Breast epithelium (tissue), 4 donors: ENCODE measurements around the gene CTNNA3. TPM values are rescaled to one million over a fixed set of nuclear protein-coding genes. Genes with fewer than 3 reads are reported as not detected.

Source experiments
- DNase-seq, 2 donors: peaks; one replicate each; pipeline ENCODE4 v3.0.0-alpha.2; 2019; ENCODE audit warnings: low spot score in 2 of 2
- H3K27ac ChIP-seq, 2 donors: fragments of 200-600 bp; sonication (generic) in 1 of 2; one replicate each; pipeline ENCODE4 v1.5.1; 2016 to 2019; ENCODE audit warnings: mild to moderate bottlenecking in 1 of 2
- H3K27me3 ChIP-seq, 2 donors: fragments of 200-600 bp; sonication (generic) in 1 of 2; one replicate each; pipeline versions ENCODE4 v1.5.1 to v1.6.0; 2017 to 2019; ENCODE audit warnings: control low read depth in 1 of 2, mild to moderate bottlenecking in 1 of 2
- H3K36me3 ChIP-seq: fragments of 200-600 bp; one replicate; pipeline ENCODE4 v1.5.1; 2019
- H3K4me1 ChIP-seq, 2 donors: fragments of 200-600 bp; sonication (generic); one replicate each; pipeline ENCODE4 v1.5.1; 2016 to 2019; ENCODE audit warnings: control low read depth in 1 of 2
- H3K4me3 ChIP-seq, 3 donors: fragments of 200-600 bp; sonication (generic); 1 replicate in 2 of 3; 2 replicates in 1 of 3; pipeline ENCODE4 v1.5.1; 2016 to 2019; ENCODE audit warnings: mild to moderate bottlenecking in 3 of 3, moderate library complexity in 2 of 3
- H3K9me3 ChIP-seq, 2 donors: fragments of 200-600 bp; sonication (generic) in 1 of 2; one replicate each; pipeline ENCODE4 v1.5.1; 2016 to 2019; ENCODE audit warnings: control low read depth in 1 of 2
- CTCF ChIP-seq, 3 donors: fragments of 450-650 bp; IDR thresholded peaks; one replicate each; pipeline ENCODE4 v1.5.1; 2016 to 2017; ENCODE audit warnings: antibody characterized with exemption in 3 of 3, mild to moderate bottlenecking in 3 of 3, moderate library complexity in 3 of 3
- POLR2A ChIP-seq: fragments of 450-650 bp; IDR thresholded peaks from one replicate; pipeline ENCODE4 v1.6.1; 2016; ENCODE audit warnings: antibody characterized with exemption, mild to moderate bottlenecking, moderate library complexity
- POLR2AphosphoS5 ChIP-seq, 3 donors: sonication (generic); formaldehyde crosslinking; IDR thresholded peaks; one replicate each; pipeline ENCODE4 v1.6.1; 2017; ENCODE audit warnings: antibody characterized with exemption in 3 of 3
- intact Hi-C: fragments of 100-400 bp; cut with DNase I; formaldehyde crosslinking; loops from one replicate; pipeline ENCODE4 v1.15.1; 2023; ENCODE audit warnings: low total_unique reads
- total RNA-seq, 3 donors: library from RNA; depleted of rRNA; stranded (reverse); fragments of >200 nt; gene quantifications; one replicate each; pipeline ENCODE4 v1.1.0, GENCODE V29; 2016

CTNNA3 gene
- total RNA-seq, 3 donors from 2014 or later, result 0.33 to 1.1 (median 0.59) TPM

GRCh38 chr10:66321723-66322665 is 1374.0 kb downstream of the CTNNA3 start:
- Histone ChIP-seq H3K36me3 (no peaks in the 10 kb centered on the region), H3K27me3 (no peaks in the 10 kb centered on the region), H3K27ac (peak overlapping the region; percentile 29 to 71), H3K9me3 (no peaks in the 10 kb centered on the region), H3K4me1 (no peaks in the 10 kb centered on the region), H3K4me3 (no peak overlapping the region)
- no peak for TF ChIP-seq POLR2A
- no peak for TF ChIP-seq POLR2AphosphoS5 (IDR thresholded peaks at IDR 0.05)
- no peak for TF ChIP-seq CTCF (IDR thresholded peaks at IDR 0.05)
- intact Hi-C loops, result no loop called here
- DNase-seq, result peak in 1 of 2 donors; percentile 24

- DNase-seq, result no peak
- H3K9me3 ChIP-seq, result no peaks in the 10 kb centered on the region
- no peaks in the 10 kb centered on the region for H3K27me3 ChIP-seq
- no peak overlapping the region for H3K27ac ChIP-seq
- intact Hi-C loops, result no loop called here
- H3K4me3 ChIP-seq, result no peak overlapping the region
- no peaks in the 10 kb centered on the region for H3K36me3 ChIP-seq
- TF ChIP-seq POLR2A (no peak), CTCF (IDR thresholded peaks at IDR 0.05) (no peak), POLR2AphosphoS5 (IDR thresholded peaks at IDR 0.05) (no peak)
- no peaks in the 10 kb centered on the region for H3K4me1 ChIP-seq
These were observed 1377.2 kb downstream of the CTNNA3 start for GRCh38 chr10:66318761-66319160.

GRCh38 chr10:66307826-66308225 is 1388.2 kb downstream of the CTNNA3 start:
- intact Hi-C loops, result no loop called here
- Histone ChIP-seq H3K36me3 (no peaks in the 10 kb centered on the region), H3K27me3 (no peaks in the 10 kb centered on the region), H3K4me3 (no peak overlapping the region), H3K4me1 (no peaks in the 10 kb centered on the region), H3K27ac (no peak overlapping the region), H3K9me3 (no peaks in the 10 kb centered on the region)
- no peak for DNase-seq
- TF ChIP-seq POLR2AphosphoS5 (IDR thresholded peaks at IDR 0.05) (no peak), CTCF (IDR thresholded peaks at IDR 0.05) (no peak), POLR2A (no peak)

- Histone ChIP-seq H3K36me3 (no peaks in the 10 kb centered on the region), H3K4me3 (no peak overlapping the region), H3K4me1 (no peaks in the 10 kb centered on the region), H3K27me3 (no peaks in the 10 kb centered on the region), H3K27ac (no peak overlapping the region), H3K9me3 (no peaks in the 10 kb centered on the region)
- intact Hi-C loops, result no loop called here
- TF ChIP-seq POLR2AphosphoS5 (IDR thresholded peaks at IDR 0.05) (no peak), CTCF (IDR thresholded peaks at IDR 0.05) (no peak), POLR2A (no peak)
- DNase-seq, result no peak
These were observed 1394.9 kb downstream of the CTNNA3 start for GRCh38 chr10:66301078-66301477.

GRCh38 chr10:66295602-66296001 is 1400.4 kb downstream of the CTNNA3 start:
- intact Hi-C loops, result no loop called here
- no peaks in the 10 kb centered on the region for H3K36me3 ChIP-seq
- H3K4me1 ChIP-seq, result no peaks in the 10 kb centered on the region
- TF ChIP-seq POLR2A (no peak), POLR2AphosphoS5 (IDR thresholded peaks at IDR 0.05) (no peak), CTCF (IDR thresholded peaks at IDR 0.05) (no peak)
- no peaks in the 10 kb centered on the region for H3K9me3 ChIP-seq
- H3K27me3 ChIP-seq, result no peaks in the 10 kb centered on the region
- no peak overlapping the region for H3K4me3 ChIP-seq
- DNase-seq, result no peak
- no peak overlapping the region for H3K27ac ChIP-seq
